ENCODE measurements around the gene NLGN2.

NLGN2 gene

DNA sequence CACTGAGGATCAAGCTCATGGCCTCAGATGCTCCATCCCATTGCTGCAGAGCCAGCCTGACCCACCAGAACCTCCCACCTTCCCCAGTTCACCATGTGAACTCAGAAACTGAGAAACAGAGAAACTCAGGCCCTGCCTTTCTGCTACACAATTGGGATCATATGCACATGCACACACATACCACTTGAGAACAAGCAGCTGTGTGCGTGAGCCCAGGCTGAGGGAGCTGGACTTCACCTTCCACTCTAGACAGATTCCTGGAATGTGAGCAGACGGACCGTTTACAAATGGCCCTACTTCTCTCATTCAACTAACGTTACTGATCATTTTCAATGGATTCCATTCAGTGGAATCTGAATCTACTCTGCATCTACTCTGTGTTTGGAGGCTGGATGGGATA lies 16.0 kb downstream of the NLGN2 start:
- no peaks in the 10 kb centered on the region for H3K4me1 Mint-ChIP-seq
- H3K27me3 Mint-ChIP-seq, result peaks cover 9% of the 10 kb centered on the region
- no peaks in the 10 kb centered on the region for H3K9me3 Mint-ChIP-seq
- H3K27ac Mint-ChIP-seq (ENCODE audit: low read depth), result no peak overlapping the region
- ATAC-seq (replicated peaks; ENCODE audit: extremely low read depth, poor library complexity, severe bottlenecking) (no peak), DNase-seq (ENCODE audit: low spot score in 2 of 2) (no peak)
- H3K4me3 Mint-ChIP-seq, result no peak overlapping the region
- H3K36me3 Mint-ChIP-seq (ENCODE audit: insufficient read depth), result peaks cover 2% of the 10 kb centered on the region

DNA sequence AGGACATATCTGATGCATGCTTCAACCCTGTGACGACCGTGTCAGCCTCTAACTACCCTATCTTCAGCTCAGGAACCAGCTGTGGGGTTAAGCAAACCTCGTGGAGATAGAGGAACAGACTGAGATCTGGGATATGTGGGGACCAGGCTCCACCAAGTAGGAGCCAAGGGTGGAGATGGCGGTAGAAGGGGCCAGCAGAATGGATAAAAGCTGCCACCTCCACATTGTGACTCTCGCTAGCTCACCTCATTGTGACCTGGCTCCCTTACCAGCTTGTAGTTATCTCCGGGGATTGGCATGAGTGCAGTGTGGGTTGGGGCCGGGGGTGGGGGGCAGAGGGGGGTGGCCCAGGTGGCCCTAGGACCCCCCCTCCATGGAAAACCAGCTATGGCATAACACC lies 17.7 kb downstream of the NLGN2 start, which contains the start of gene SPEM2:
TSS of gene SPEM2 (plus strand) at position 301 of the 400 bp plus-strand sequence. CDS start at position 374, 73 bp downstream.
- H3K27me3 Mint-ChIP-seq, result no peaks in the 10 kb centered on the region
- peak within 1 kb of the TSS; percentile 8 for H3K27ac Mint-ChIP-seq (ENCODE audit: low read depth)
- no peaks in the 10 kb centered on the region for H3K9me3 Mint-ChIP-seq
- no peaks in the 10 kb centered on the region for H3K4me1 Mint-ChIP-seq
- peaks cover 4% of the 10 kb centered on the region for H3K36me3 Mint-ChIP-seq (ENCODE audit: insufficient read depth)
- no peak within 1 kb of the TSS for H3K4me3 Mint-ChIP-seq
- DNase-seq (ENCODE audit: low spot score in 2 of 2), result no peak
- ATAC-seq (replicated peaks; ENCODE audit: extremely low read depth, poor library complexity, severe bottlenecking), result no peak

DNA sequence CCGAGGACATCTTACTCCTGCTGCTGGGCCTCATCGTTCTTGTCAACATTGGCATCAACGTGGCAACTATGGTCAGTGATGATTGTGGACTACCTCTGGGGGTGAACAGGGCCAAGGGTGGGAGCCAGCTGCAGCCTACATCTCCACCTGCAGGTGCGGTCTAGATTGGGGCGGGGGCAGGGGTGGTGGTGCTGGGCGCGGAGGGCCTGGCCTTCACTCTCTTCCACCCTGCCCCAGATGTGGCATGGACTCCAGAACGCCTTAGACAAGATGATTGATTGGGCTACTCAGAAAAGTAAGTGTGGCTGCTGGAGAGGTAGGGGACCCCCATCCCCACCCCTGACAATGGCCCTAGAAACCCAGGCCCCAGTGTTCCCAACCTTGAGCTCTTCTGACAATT lies 18.1 kb downstream of the NLGN2 start:
- H3K4me3 Mint-ChIP-seq, result no peak overlapping the region
- peaks cover 4% of the 10 kb centered on the region for H3K36me3 Mint-ChIP-seq (ENCODE audit: insufficient read depth)
- ATAC-seq (replicated peaks; ENCODE audit: extremely low read depth, poor library complexity, severe bottlenecking) (no peak), DNase-seq (ENCODE audit: low spot score in 2 of 2) (no peak)
- H3K27me3 Mint-ChIP-seq, result no peaks in the 10 kb centered on the region
- H3K27ac Mint-ChIP-seq (ENCODE audit: low read depth), result no peak overlapping the region
- no peaks in the 10 kb centered on the region for H3K4me1 Mint-ChIP-seq
- no peaks in the 10 kb centered on the region for H3K9me3 Mint-ChIP-seq

DNA sequence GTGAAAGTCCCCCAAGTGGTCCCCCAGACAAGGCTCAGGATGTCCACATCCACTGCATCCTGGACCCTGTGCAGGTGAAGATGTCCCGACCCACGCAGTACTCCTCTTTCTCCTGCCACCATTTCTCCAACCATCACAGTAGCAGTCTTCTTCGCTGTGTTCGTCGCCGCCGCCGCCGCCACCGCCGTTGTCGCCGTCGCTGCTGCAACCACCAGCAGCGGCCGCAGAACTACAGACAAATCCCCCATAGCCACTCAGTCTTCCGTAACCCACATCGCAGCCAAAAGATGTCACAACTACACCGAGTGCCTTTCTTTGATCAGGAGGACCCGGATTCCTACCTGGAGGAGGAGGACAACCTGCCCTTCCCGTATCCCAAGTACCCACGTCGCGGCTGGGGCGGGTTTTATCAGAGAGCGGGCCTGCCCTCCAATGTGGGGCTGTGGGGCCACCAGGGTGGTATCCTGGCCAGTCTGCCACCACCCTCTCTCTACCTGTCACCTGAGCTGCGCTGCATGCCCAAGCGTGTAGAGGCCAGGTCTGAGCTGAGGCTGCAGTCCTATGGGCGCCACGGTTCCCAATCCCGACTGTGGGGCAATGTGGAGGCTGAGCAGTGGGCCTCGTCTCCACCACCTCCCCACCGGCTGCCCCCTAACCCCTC lies 18.7 kb downstream of the NLGN2 start:
- no peak for DNase-seq (ENCODE audit: low spot score in 2 of 2)
- H3K4me1 Mint-ChIP-seq, result no peaks in the 10 kb centered on the region
- ATAC-seq (replicated peaks; ENCODE audit: extremely low read depth, poor library complexity, severe bottlenecking), result no peak
- H3K36me3 Mint-ChIP-seq (ENCODE audit: insufficient read depth), result peaks cover 4% of the 10 kb centered on the region
- no peaks in the 10 kb centered on the region for H3K9me3 Mint-ChIP-seq
- H3K27ac Mint-ChIP-seq (ENCODE audit: low read depth), result no peak overlapping the region
- H3K27me3 Mint-ChIP-seq, result no peaks in the 10 kb centered on the region
- H3K4me3 Mint-ChIP-seq, result no peak overlapping the region

DNA sequence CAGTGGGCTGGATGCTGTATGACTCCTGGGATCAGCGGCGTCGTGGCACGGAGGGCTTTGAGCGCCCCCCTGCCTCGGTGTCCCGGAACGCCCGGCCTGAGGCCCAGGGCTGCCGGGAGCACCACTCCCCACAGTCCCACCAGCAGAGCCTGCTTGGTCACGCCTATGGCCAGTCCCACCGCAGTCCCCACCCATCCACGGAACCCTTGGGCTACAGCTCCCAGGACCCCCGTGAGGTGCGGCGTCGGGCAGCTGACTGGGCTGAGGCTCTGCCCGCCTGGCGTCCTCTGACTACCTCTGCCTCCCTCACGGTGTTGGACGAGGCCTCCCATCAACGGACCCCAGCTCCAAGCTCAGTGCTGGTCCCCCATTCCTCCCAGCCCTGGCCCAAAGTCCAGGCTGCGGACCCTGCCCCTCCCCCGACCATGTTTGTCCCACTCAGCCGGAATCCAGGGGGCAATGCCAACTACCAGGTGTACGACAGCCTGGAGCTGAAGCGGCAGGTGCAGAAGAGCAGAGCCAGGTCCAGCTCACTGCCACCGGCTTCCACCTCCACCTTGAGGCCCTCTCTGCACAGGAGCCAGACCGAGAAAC lies 19.3 kb downstream of the NLGN2 start:
- H3K27me3 Mint-ChIP-seq, result no peaks in the 10 kb centered on the region
- DNase-seq (ENCODE audit: low spot score in 2 of 2) (no peak), ATAC-seq (replicated peaks; ENCODE audit: extremely low read depth, poor library complexity, severe bottlenecking) (no peak)
- H3K4me3 Mint-ChIP-seq, result no peak overlapping the region
- H3K9me3 Mint-ChIP-seq, result no peaks in the 10 kb centered on the region
- no peak overlapping the region for H3K27ac Mint-ChIP-seq (ENCODE audit: low read depth)
- H3K4me1 Mint-ChIP-seq, result no peaks in the 10 kb centered on the region
- H3K36me3 Mint-ChIP-seq (ENCODE audit: insufficient read depth), result peaks cover 4% of the 10 kb centered on the region

DNA sequence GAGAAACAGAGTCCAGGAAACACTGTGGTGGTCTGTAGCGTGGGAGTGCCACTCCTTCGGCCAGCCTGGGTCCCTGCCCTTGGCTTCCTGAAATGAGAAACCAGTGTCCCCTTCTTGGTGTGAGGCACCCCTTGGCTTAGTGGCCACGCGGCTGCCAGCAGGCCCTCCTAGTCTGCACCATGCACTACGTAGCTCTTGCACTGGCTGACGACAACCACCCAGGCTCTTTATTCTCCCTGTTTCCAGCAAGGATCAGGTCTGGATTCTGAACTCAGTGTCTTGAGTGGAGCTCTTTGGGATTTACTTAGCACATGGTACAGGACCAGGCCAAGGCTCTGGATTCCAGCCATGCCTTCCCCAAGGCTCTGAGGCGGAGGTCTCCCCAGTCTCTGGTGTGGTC lies 19.9 kb downstream of the NLGN2 start:
- ATAC-seq (replicated peaks; ENCODE audit: extremely low read depth, poor library complexity, severe bottlenecking) (no peak), DNase-seq (ENCODE audit: low spot score in 2 of 2) (no peak)
- Mint-ChIP-seq H3K9me3 (no peaks in the 10 kb centered on the region), H3K27ac (ENCODE audit: low read depth) (no peak overlapping the region), H3K4me1 (no peaks in the 10 kb centered on the region), H3K4me3 (no peak overlapping the region), H3K27me3 (no peaks in the 10 kb centered on the region), H3K36me3 (ENCODE audit: insufficient read depth) (peaks cover 4% of the 10 kb centered on the region)

DNA sequence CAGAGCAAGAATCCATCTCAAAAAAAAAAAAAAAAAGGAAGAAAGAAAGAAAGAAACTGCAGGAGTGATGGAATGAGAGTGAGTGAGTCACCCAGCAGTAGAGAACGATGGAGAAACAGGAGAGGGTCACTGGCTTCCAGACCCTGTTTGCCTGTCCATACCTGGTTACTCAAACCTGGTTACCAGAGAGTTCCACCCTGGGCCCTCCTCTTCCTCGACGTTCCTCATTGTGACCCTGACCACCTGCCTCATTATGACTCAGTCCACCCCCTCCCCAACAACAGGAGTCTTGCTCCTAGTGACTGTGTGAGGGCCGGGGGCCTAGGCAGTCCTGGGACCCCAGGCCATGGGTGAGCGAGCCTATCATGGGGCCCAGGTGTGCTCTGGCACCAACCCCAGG lies 20.9 kb downstream of the NLGN2 start, which contains the start of gene SPEM3:
TSS of gene SPEM3 (plus strand) at position 301 of the 400 bp plus-strand sequence. CDS start at position 347, 46 bp downstream.
- peaks cover 4% of the 10 kb centered on the region for H3K36me3 Mint-ChIP-seq (ENCODE audit: insufficient read depth)
- no peaks in the 10 kb centered on the region for H3K27me3 Mint-ChIP-seq
- no peaks in the 10 kb centered on the region for H3K9me3 Mint-ChIP-seq
- H3K27ac Mint-ChIP-seq (ENCODE audit: low read depth), result no peak within 1 kb of the TSS
- ATAC-seq (replicated peaks; ENCODE audit: extremely low read depth, poor library complexity, severe bottlenecking) (no peak), DNase-seq (ENCODE audit: low spot score in 2 of 2) (no peak)
- H3K4me1 Mint-ChIP-seq, result no peaks in the 10 kb centered on the region
- H3K4me3 Mint-ChIP-seq, result no peak within 1 kb of the TSS

DNA sequence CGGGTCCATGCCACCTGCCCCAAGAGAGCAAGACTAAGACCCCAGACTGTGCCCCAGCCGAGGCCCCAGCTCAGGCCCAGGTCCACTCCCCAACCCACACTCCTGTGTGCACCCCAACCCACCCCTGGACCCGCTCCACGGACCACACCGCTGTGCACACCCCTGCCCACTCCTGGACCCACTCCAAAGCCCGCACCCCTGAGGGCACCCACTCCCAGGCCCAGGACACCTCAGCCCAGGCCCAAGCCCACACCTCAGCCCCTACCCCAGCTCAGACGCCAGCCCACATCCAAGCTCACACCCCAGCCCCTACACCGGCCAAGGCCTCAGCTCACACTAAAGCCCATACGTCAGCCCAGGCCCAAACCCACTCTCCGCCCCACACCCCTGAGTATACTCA lies 22.1 kb downstream of the NLGN2 start:
- Mint-ChIP-seq H3K27ac (ENCODE audit: low read depth) (no peak overlapping the region), H3K4me1 (no peaks in the 10 kb centered on the region), H3K36me3 (ENCODE audit: insufficient read depth) (peaks cover 4% of the 10 kb centered on the region), H3K27me3 (no peaks in the 10 kb centered on the region), H3K9me3 (no peaks in the 10 kb centered on the region), H3K4me3 (no peak overlapping the region)
- DNase-seq (ENCODE audit: low spot score in 2 of 2), result no peak
- no peak for ATAC-seq (replicated peaks; ENCODE audit: extremely low read depth, poor library complexity, severe bottlenecking)

DNA sequence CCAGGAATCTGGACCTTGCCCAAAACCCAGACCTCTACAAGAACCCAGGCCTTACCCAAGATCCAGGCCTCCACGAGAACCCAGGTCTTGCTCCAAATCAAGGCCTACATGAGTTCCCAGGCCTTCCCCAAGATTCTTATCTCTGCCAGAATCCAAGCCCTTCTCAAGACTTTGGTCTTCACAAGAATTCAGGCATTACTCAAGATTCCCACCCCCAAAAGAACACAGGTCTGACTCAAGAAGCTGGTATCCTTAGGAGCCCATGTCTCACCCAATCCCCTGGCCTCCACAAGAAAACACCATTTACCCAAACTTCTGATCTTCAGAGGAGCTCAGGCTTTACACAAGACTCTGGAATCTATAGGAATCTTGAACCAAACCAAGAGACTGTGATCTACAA lies 23.6 kb downstream of the NLGN2 start:
- peaks cover 4% of the 10 kb centered on the region for H3K4me1 Mint-ChIP-seq
- DNase-seq (ENCODE audit: low spot score in 2 of 2) (no peak), ATAC-seq (replicated peaks; ENCODE audit: extremely low read depth, poor library complexity, severe bottlenecking) (no peak)
- no peaks in the 10 kb centered on the region for H3K27me3 Mint-ChIP-seq
- H3K4me3 Mint-ChIP-seq, result no peak overlapping the region
- H3K36me3 Mint-ChIP-seq (ENCODE audit: insufficient read depth), result peaks cover 8% of the 10 kb centered on the region
- no peak overlapping the region for H3K27ac Mint-ChIP-seq (ENCODE audit: low read depth)
- H3K9me3 Mint-ChIP-seq, result no peaks in the 10 kb centered on the region

DNA sequence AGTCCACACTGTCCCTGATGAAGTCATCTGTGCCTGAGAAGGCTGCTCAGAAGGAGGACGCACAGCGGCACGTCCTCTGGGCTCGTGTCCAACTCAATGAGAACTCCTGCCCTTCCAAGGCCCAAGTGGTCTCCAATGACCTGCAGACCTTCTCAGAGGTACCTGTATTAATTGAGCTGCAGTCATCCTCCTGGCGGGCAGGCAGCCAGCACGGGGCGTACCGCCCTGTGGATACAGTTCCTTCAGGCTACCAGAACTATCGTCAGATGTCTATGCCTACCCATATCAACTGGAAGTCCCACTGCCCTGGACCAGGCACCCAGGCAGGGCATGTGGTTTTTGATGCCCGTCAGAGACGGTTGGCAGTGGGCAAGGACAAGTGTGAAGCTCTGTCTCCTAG lies 24.7 kb downstream of the NLGN2 start:
- DNase-seq (ENCODE audit: low spot score in 2 of 2), result no peak
- H3K4me3 Mint-ChIP-seq, result no peak overlapping the region
- H3K27me3 Mint-ChIP-seq, result no peaks in the 10 kb centered on the region
- no peaks in the 10 kb centered on the region for H3K9me3 Mint-ChIP-seq
- no peak overlapping the region for H3K27ac Mint-ChIP-seq (ENCODE audit: low read depth)
- peaks cover 14% of the 10 kb centered on the region for H3K36me3 Mint-ChIP-seq (ENCODE audit: insufficient read depth)
- ATAC-seq (replicated peaks; ENCODE audit: extremely low read depth, poor library complexity, severe bottlenecking), result no peak
- H3K4me1 Mint-ChIP-seq, result peaks cover 13% of the 10 kb centered on the region

DNA sequence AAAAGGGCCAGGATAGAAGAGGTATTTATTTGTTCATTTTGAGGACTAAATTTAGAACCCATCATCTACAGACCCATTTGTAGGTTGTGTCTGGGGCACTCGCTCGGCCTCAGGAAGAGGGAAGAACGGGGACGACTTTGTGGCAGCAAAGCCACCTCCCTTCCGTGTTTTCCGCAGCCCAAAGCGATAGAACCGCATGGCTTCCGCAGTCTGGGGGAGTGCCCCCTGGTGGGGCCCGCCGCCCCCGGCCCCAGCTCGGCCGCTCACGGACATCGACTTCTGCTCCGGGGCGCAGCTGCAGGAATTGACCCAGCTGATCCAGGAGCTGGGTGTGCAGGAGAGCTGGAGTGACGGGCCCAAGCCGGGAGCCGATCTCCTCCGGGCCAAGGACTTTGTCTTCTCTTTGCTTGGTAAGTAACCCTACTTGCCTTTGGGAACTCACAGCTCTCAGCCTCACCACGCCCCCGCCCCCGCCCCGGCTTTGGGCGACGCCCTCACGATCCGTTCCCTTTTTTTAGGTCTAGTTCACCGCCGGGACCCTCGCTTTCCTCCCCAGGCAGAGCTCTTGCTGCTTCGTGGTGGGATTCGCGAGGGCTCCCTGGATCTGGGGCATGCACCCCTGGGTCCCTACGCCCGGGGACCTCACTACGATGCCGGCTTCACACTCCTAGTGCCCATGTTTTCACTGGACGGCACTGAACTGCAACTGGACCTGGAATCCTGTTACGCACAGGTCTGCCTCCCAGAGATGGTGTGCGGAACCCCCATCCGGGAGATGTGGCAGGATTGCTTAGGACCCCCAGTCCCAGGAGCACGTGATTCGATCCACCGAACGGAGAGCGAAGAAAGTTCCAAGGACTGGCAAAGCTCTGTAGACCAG lies 28.3 kb downstream of the NLGN2 start:
- peak; percentile 29 for ATAC-seq (replicated peaks; ENCODE audit: extremely low read depth, poor library complexity, severe bottlenecking)
- H3K27ac Mint-ChIP-seq (ENCODE audit: low read depth), result peak overlapping the region; percentile 89
- H3K9me3 Mint-ChIP-seq, result no peaks in the 10 kb centered on the region
- H3K27me3 Mint-ChIP-seq, result peaks cover 30% of the 10 kb centered on the region
- peak overlapping the region; percentile 95 for H3K4me3 Mint-ChIP-seq
- H3K36me3 Mint-ChIP-seq (ENCODE audit: insufficient read depth), result peaks cover 19% of the 10 kb centered on the region
- DNase-seq (ENCODE audit: low spot score in 2 of 2), result no peak
- H3K4me1 Mint-ChIP-seq, result peaks cover 40% of the 10 kb centered on the region

DNA sequence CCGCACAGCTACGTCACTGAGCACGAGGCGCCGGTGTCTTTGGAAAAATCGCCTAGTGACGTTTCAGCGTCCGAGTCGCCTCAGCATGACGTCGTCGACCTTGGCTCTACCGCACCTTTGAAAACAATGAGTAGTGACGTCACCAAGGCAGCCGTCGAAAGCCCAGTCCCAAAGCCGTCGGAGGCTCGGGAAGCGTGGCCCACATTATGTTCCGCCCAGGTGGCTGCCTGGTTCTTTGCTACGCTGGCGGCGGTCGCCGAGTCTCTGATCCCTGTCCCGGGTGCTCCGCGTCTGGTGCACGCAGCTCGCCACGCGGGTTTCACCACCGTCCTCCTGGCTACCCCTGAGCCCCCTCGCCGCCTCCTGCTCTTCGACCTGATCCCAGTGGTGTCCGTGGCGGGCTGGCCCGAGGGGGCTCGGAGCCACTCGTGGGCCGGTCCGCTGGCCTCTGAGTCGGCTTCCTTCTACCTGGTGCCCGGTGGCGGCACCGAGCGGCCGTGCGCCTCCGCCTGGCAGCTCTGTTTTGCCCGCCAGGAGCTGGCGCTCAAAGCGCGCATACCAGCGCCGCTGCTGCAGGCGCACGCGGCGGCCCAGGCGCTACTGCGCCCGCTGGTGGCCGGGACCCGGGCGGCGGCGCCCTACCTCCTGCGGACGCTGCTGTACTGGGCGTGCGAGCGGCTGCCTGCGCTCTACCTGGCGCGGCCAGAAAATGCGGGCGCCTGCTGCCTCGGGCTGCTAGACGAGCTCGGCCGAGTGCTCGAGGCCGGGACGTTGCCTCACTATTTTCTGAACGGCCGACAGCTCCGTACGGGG lies 29.1 kb downstream of the NLGN2 start:
- H3K27me3 Mint-ChIP-seq, result peaks cover 39% of the 10 kb centered on the region
- H3K9me3 Mint-ChIP-seq, result no peaks in the 10 kb centered on the region
- H3K36me3 Mint-ChIP-seq (ENCODE audit: insufficient read depth), result peaks cover 19% of the 10 kb centered on the region
- DNase-seq (ENCODE audit: low spot score in 2 of 2), result peak; percentile 69 to 74
- H3K27ac Mint-ChIP-seq (ENCODE audit: low read depth), result peak overlapping the region; percentile 89
- H3K4me3 Mint-ChIP-seq, result peak overlapping the region; percentile 95
- ATAC-seq (replicated peaks; ENCODE audit: extremely low read depth, poor library complexity, severe bottlenecking), result peak; percentile 65
- H3K4me1 Mint-ChIP-seq, result peaks cover 40% of the 10 kb centered on the region
